HG03558 (cell line): ENCODE results near the gene LRRC37A2.
"Not testable (repeated sequence)": the region's sequence is repeated elsewhere in the genome, so short reads cannot be mapped to it uniquely, and the experiment has no call there.

Experiments used
- ATAC-seq: cut with Tn5 transposase; IDR thresholded peaks from one replicate; pipeline ENCODE4 v1.9.1; 2021; ENCODE audit warnings: moderate number of reproducible peaks; ENCODE audit not compliant: unreplicated experiment; ENCODE audit errors: extremely low read depth

LRRC37A2 gene

GRCh38 chr17:46512168-46512567 is at the start of gene LRRC37A2:
TSS of gene LRRC37A2 (plus strand) at chr17:46512468. CDS start at chr17:46512713, 245 bp downstream.
- not testable (repeated sequence) for ATAC-seq

GRCh38 chr17:46467618-46468017 is 44.6 kb upstream of the LRRC37A2 start:
- not testable (repeated sequence) for ATAC-seq

- ATAC-seq = not testable (repeated sequence)
Measured at GRCh38 chr17:46474489-46474888, 37.8 kb upstream of the LRRC37A2 start.

GRCh38 chr17:46475583-46475982 is 36.7 kb upstream of the LRRC37A2 start:
- ATAC-seq = not testable (repeated sequence)

- not testable (repeated sequence) for ATAC-seq
Measured at GRCh38 chr17:46478823-46479222, 33.4 kb upstream of the LRRC37A2 start.

- ATAC-seq = not testable (repeated sequence)
Measured at GRCh38 chr17:46481310-46481709, 31.0 kb upstream of the LRRC37A2 start.

GRCh38 chr17:46492021-46492420 is 20.2 kb upstream of the LRRC37A2 start:
- not testable (repeated sequence) for ATAC-seq

- not testable (repeated sequence) for ATAC-seq
Measured at GRCh38 chr17:46499437-46500139, 12.7 kb upstream of the LRRC37A2 start.

GRCh38 chr17:46505896-46506295 is 6.4 kb upstream of the LRRC37A2 start:
- not testable (repeated sequence) for ATAC-seq

GRCh38 chr17:46534716-46535115 is 22.4 kb downstream of the LRRC37A2 start:
- not testable (repeated sequence) for ATAC-seq

- not testable (repeated sequence) for ATAC-seq
Measured at GRCh38 chr17:46548607-46549006, 36.3 kb downstream of the LRRC37A2 start.

GRCh38 chr17:46559155-46559554 is 46.9 kb downstream of the LRRC37A2 start:
- not testable (repeated sequence) for ATAC-seq

- ATAC-seq = not testable (repeated sequence)
Measured at GRCh38 chr17:46560048-46560447, 47.8 kb downstream of the LRRC37A2 start.

- not testable (repeated sequence) for ATAC-seq
Measured at GRCh38 chr17:46566284-46566683, 54.0 kb downstream of the LRRC37A2 start.

- not testable (repeated sequence) for ATAC-seq
Measured at GRCh38 chr17:46566980-46567379, 54.7 kb downstream of the LRRC37A2 start.

- not testable (repeated sequence) for ATAC-seq
Measured at GRCh38 chr17:46571796-46572195, 59.5 kb downstream of the LRRC37A2 start.

GRCh38 chr17:46579083-46580075 is 67.1 kb downstream of the LRRC37A2 start, which contains the start of gene ARL17A:
TSS of gene ARL17A (minus strand) at chr17:46579691. CDS start at chr17:46576322, 3,369 bp downstream.
- not testable (repeated sequence) for ATAC-seq

GRCh38 chr17:46580082-46580481 is 67.8 kb downstream of the LRRC37A2 start:
- not testable (repeated sequence) for ATAC-seq

- ATAC-seq = not testable (repeated sequence)
Measured at GRCh38 chr17:46585444-46585843, 73.2 kb downstream of the LRRC37A2 start.
